Caco-2 (cell line): ENCODE measurements around the gene TMEM154. TPM values are rescaled to one million over a fixed set of nuclear protein-coding genes. Genes with fewer than 3 reads are reported as not detected.

Source experiments
- BruUV-seq: library from RNA; stranded (reverse); fragments of 400-500 nt; replicated peaks from 2 replicates; lab custom pipeline; 2021; lab: Mats Ljungman, UMichigan
- CTCF ChIA-PET: fragments of 300-600 bp; sonication (Branson Sonifier 250); formaldehyde crosslinking; loops from one replicate; lab custom pipeline; 2022; ENCODE audit warnings: antibody characterized with exemption; lab: Charles Lee
- POLR2A ChIA-PET: fragments of 300-600 bp; sonication (Branson Sonifier 250); formaldehyde crosslinking; loops from one replicate; lab custom pipeline; 2022; ENCODE audit warnings: antibody characterized with exemption; lab: Charles Lee
- DNase-seq, 2 experiments: peaks; one replicate each; pipeline versions ENCODE4 v3.0.0 to v3.0.0-alpha.2; 2020 to 2022
- H3K27me3 ChIP-seq: replicated peaks from 2 replicates; pipeline ENCODE4 v1.6.0; 2011; ENCODE audit warnings: low read length; ENCODE audit not compliant: control insufficient read depth, insufficient read depth
- H3K36me3 ChIP-seq: 2 replicates; pipeline ENCODE4 v1.5.1; 2011; ENCODE audit warnings: low read length; ENCODE audit not compliant: control insufficient read depth, insufficient read depth
- H3K4me1 ChIP-seq: fragments of 250-450 bp; sonication (Bioruptor Pico); 2 replicates; pipeline ENCODE4 v1.5.1; 2020; ENCODE audit warnings: mild to moderate bottlenecking
- H3K4me3 ChIP-seq: 2 replicates; pipeline ENCODE4 v1.5.1; 2011; ENCODE audit warnings: low read depth, mild to moderate bottlenecking, control low read depth, low read length
- H3K9me3 ChIP-seq: fragments of 250-450 bp; sonication (Bioruptor Pico); 2 replicates; pipeline ENCODE4 v1.5.1; 2020; ENCODE audit warnings: mild to moderate bottlenecking, moderate library complexity
- H3K27ac Mint-ChIP-seq: one replicate; pipeline ENCODE4 v1.8.0; 2022; ENCODE audit warnings: mixed read lengths; ENCODE audit not compliant: unreplicated experiment
- H3K27me3 Mint-ChIP-seq: one replicate; pipeline ENCODE4 v1.8.0; 2022; ENCODE audit warnings: mixed read lengths; ENCODE audit not compliant: insufficient read depth, unreplicated experiment
- H3K36me3 Mint-ChIP-seq: one replicate; pipeline ENCODE4 v1.8.0; 2022; ENCODE audit warnings: mild to moderate bottlenecking, mixed read lengths; ENCODE audit not compliant: insufficient read depth, unreplicated experiment
- H3K4me1 Mint-ChIP-seq: one replicate; pipeline ENCODE4 v1.8.0; 2022; ENCODE audit warnings: low read depth, mixed read lengths; ENCODE audit not compliant: unreplicated experiment
- H3K4me3 Mint-ChIP-seq: one replicate; pipeline ENCODE4 v1.8.0; 2022; ENCODE audit warnings: mild to moderate bottlenecking, moderate library complexity, mixed read lengths; ENCODE audit not compliant: unreplicated experiment
- H3K9me3 Mint-ChIP-seq: one replicate; pipeline ENCODE4 v1.8.0; 2022; ENCODE audit warnings: mixed read lengths; ENCODE audit not compliant: unreplicated experiment
- intact Hi-C: fragments of 100-400 bp; cut with micrococcal nuclease; formaldehyde crosslinking; loops from one replicate; pipeline ENCODE4 v1.10.0; 2022; ENCODE audit not compliant: unreplicated experiment
- total RNA-seq: library from RNA; stranded (reverse); gene quantifications from 2 replicates; pipeline ENCODE4 v1.2.3, GENCODE V29; 2022
- TF ChIP-seq, protein P1 (sequence below), 2 experiments: fragments of 200-600 bp in 1 of 2; IDR thresholded peaks; 1 replicate in 1 of 2; 2 replicates in 1 of 2; pipeline versions ENCODE4 v1.5.1 to v1.8.0; 2011 to 2022; ENCODE audit warnings: antibody characterized with exemption in 1 of 2, control low read depth in 1 of 2, inconsistent platforms in 1 of 2, low read depth in 1 of 2, low read length in 1 of 2, mild to moderate bottlenecking in 1 of 2, moderate library complexity in 1 of 2; ENCODE audit not compliant: insufficient read depth in 1 of 2, severe bottlenecking in 1 of 2, unreplicated experiment in 1 of 2

Gene TMEM154
- total RNA-seq, 1 experiment from 2014 or later, result 4.6 TPM

DNA sequence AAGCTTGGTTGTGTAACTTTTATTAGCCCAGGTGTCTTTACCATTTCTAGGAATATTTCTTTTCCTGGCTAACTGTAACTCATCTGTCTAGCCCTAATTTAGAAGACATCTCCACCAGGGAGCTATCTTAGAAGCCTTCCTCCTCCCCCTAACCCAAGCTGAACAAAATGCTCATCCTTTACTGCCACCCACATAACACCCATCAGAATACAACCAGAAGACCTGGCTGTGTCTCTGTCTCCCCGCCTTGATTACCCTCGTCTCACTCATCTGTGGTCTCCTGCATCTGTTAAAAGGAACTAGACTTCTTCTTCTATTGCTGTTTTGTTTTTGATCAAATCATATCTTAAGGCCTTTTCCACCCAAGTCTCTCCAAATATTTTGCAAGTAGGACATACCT, 4.8 kb upstream of the TMEM154 start:
- TF ChIP-seq, protein P1, sequence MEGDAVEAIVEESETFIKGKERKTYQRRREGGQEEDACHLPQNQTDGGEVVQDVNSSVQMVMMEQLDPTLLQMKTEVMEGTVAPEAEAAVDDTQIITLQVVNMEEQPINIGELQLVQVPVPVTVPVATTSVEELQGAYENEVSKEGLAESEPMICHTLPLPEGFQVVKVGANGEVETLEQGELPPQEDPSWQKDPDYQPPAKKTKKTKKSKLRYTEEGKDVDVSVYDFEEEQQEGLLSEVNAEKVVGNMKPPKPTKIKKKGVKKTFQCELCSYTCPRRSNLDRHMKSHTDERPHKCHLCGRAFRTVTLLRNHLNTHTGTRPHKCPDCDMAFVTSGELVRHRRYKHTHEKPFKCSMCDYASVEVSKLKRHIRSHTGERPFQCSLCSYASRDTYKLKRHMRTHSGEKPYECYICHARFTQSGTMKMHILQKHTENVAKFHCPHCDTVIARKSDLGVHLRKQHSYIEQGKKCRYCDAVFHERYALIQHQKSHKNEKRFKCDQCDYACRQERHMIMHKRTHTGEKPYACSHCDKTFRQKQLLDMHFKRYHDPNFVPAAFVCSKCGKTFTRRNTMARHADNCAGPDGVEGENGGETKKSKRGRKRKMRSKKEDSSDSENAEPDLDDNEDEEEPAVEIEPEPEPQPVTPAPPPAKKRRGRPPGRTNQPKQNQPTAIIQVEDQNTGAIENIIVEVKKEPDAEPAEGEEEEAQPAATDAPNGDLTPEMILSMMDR (IDR thresholded peaks at IDR 0.05; ENCODE audit: insufficient read depth in 1 of 2, low read depth in 1 of 2, low read length in 1 of 2, severe bottlenecking in 1 of 2, unreplicated experiment in 1 of 2), result no peak
- Mint-ChIP-seq H3K36me3 (no peaks in the 10 kb centered on the region), H3K9me3 (no peaks in the 10 kb centered on the region), H3K4me1 (no peaks in the 10 kb centered on the region), H3K27me3 (no peaks in the 10 kb centered on the region), H3K4me3 (no peak overlapping the region), H3K27ac (no peak overlapping the region)
- H3K4me3 ChIP-seq, result no peak overlapping the region
- H3K9me3 ChIP-seq, result no peaks in the 10 kb centered on the region
- ChIA-PET POLR2A (no interaction called here), CTCF (no interaction called here)
- intact Hi-C loops, result no loop called here
- H3K4me1 ChIP-seq, result no peaks in the 10 kb centered on the region; the same call in 1 of the 2 replicates
- BruUV-seq, result no TSS peak
- no peaks in the 10 kb centered on the region for H3K36me3 ChIP-seq
- H3K27me3 ChIP-seq, result no peaks in the 10 kb centered on the region
- no peak for DNase-seq

DNA sequence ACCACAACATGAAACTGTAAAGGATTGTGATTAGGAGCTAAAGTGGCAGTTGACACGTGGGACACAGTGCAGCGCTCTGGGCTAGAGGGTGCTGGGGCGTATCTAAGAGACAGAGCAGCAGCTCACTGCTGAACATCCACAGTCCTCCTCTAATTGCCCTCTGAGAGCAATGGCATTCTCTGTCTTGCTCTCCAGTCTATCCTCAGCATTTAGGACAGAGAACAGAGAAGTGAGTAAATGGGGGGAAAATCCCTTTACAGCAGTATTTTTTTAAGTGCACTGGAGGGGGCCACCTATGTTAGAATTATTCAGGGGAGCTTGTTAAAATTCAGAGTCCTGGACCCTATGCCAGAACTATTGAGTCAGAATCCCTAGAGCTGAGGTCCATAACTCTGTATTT, 4.2 kb upstream of the TMEM154 start:
- TF ChIP-seq, protein P1 (IDR thresholded peaks at IDR 0.05; ENCODE audit: insufficient read depth in 1 of 2, low read depth in 1 of 2, low read length in 1 of 2, severe bottlenecking in 1 of 2, unreplicated experiment in 1 of 2), result no peak
- Histone ChIP-seq H3K9me3 (no peaks in the 10 kb centered on the region), H3K27me3 (no peaks in the 10 kb centered on the region), H3K4me1 (no peaks in the 10 kb centered on the region; the same call in 1 of the 2 replicates), H3K4me3 (no peak overlapping the region), H3K36me3 (no peaks in the 10 kb centered on the region)
- no TSS peak for BruUV-seq
- no peak for DNase-seq
- Mint-ChIP-seq H3K27me3 (no peaks in the 10 kb centered on the region), H3K27ac (no peak overlapping the region), H3K4me1 (peaks cover 6% of the 10 kb centered on the region), H3K4me3 (no peak overlapping the region), H3K9me3 (no peaks in the 10 kb centered on the region), H3K36me3 (no peaks in the 10 kb centered on the region)
- CTCF ChIA-PET, result no interaction called here
- intact Hi-C loops, result no loop called here
- POLR2A ChIA-PET, result no interaction called here

DNA sequence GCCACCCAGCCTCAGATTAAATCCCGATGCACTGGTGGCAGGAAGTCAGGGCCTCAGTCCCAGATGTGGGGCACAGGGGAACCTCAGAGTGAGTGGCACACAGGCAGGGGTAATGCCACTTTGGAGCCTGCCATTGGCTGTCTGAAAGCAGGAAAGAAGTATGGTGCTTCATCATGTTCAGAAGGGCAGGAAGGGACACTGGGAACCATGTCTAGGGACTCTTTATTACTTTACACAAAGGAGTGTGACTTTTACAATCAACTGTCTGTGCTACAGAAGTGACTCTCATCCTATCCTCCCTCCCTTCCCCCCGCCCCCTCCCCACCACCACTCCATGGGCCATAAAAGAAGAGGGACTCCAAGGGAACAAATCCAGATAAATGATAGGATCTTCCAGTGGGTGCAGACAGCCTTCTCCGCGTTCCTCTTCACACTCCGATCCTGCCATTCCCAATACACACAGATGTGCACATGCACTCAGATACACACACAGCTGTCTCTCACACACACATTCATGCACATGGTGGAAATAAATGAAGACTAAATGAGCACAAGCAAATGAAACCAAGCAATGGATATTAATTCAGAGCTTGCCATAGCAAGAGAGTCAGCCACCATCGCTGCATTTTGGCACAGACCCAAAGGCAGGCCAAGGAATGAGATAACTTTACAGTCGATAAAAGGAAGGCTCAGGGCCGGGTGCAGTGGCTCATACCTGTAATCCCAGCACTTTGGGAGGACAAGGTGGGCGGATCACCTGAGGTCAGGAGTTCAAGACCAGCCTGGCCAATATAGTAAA, 2.5 kb upstream of the TMEM154 start:
- no peak overlapping the region for H3K27ac Mint-ChIP-seq
- H3K36me3 ChIP-seq, result no peaks in the 10 kb centered on the region
- no peaks in the 10 kb centered on the region for H3K36me3 Mint-ChIP-seq
- H3K9me3 Mint-ChIP-seq, result no peaks in the 10 kb centered on the region
- ChIA-PET POLR2A (no interaction called here), CTCF (no interaction called here)
- H3K4me3 Mint-ChIP-seq, result no peak overlapping the region
- H3K4me1 ChIP-seq, result no peaks in the 10 kb centered on the region; the same call in 1 of the 2 replicates
- TF ChIP-seq, protein P1 (IDR thresholded peaks at IDR 0.05; ENCODE audit: insufficient read depth in 1 of 2, low read depth in 1 of 2, low read length in 1 of 2, severe bottlenecking in 1 of 2, unreplicated experiment in 1 of 2), result no peak
- no peaks in the 10 kb centered on the region for H3K9me3 ChIP-seq
- H3K27me3 ChIP-seq, result no peaks in the 10 kb centered on the region
- intact Hi-C loops, result no loop called here
- DNase-seq, result no peak
- H3K4me3 ChIP-seq, result no peak overlapping the region
- no TSS peak for BruUV-seq
- peaks cover 7% of the 10 kb centered on the region for H3K4me1 Mint-ChIP-seq
- no peaks in the 10 kb centered on the region for H3K27me3 Mint-ChIP-seq
